HFF-Myc (cell line): Measurements from ENCODE around the gene GRID1.

Experiments used
- DNase-seq: peaks from one replicate; pipeline ENCODE4 v3.0.0-alpha.2; 2011; ENCODE audit warnings: low read depth; ENCODE audit errors: extremely low read depth
- H3K4me3 ChIP-seq: replicated peaks from 2 replicates; pipeline ENCODE4 v1.5.1; 2011; ENCODE audit warnings: low read depth, mild to moderate bottlenecking, control low read depth, low read length
- TF ChIP-seq, protein P1 (sequence below): IDR thresholded peaks from 2 replicates; pipeline ENCODE4 v1.5.1; 2012; ENCODE audit warnings: mild to moderate bottlenecking, low read depth, low read length, control low read depth; ENCODE audit errors: missing control alignments

GRID1 gene

DNA sequence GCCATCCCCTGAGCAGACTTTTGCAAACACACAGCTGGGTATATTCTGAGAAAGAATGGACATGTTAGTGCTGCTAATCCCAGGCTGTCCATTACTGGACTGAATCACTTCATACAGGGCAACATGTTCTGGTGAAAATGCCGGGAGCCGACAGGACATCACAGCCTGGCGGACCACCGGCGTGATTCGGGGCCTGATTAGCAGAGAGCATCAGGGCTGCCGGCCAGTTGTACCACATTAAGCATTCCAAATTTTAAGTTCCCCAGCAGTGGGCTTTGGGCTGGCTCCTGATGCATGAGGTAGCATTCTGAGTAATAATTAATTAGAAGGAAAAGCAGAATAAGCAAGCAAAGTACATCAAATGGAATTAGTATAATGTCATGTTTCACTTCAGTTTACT, 229.0 kb downstream of the GRID1 start:
- H3K4me3 ChIP-seq, result no peak overlapping the region
- TF ChIP-seq, protein P1, sequence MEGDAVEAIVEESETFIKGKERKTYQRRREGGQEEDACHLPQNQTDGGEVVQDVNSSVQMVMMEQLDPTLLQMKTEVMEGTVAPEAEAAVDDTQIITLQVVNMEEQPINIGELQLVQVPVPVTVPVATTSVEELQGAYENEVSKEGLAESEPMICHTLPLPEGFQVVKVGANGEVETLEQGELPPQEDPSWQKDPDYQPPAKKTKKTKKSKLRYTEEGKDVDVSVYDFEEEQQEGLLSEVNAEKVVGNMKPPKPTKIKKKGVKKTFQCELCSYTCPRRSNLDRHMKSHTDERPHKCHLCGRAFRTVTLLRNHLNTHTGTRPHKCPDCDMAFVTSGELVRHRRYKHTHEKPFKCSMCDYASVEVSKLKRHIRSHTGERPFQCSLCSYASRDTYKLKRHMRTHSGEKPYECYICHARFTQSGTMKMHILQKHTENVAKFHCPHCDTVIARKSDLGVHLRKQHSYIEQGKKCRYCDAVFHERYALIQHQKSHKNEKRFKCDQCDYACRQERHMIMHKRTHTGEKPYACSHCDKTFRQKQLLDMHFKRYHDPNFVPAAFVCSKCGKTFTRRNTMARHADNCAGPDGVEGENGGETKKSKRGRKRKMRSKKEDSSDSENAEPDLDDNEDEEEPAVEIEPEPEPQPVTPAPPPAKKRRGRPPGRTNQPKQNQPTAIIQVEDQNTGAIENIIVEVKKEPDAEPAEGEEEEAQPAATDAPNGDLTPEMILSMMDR, result no peak
- DNase-seq, result no peak

DNA sequence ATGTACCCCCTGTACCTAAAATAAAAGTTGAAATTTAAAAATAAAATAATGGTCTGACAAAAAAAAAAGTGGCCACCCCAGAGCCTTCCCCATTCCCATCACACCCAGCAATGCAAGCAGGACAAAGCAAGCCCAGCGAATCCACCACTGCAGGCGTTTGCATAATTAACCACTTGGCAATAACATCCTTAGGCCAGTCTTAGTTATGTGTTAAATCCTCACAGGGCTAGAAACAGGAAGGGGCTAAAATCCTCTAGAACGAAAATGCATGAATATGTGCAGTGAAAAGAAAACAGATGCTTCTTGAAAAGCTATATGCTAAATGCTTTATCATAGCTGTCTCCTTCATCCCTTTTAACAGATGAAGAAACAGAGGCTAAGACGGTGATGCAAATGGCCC, 229.7 kb downstream of the GRID1 start:
- DNase-seq, result no peak
- H3K4me3 ChIP-seq, result no peak overlapping the region
- TF ChIP-seq, protein P1, result no peak

DNA sequence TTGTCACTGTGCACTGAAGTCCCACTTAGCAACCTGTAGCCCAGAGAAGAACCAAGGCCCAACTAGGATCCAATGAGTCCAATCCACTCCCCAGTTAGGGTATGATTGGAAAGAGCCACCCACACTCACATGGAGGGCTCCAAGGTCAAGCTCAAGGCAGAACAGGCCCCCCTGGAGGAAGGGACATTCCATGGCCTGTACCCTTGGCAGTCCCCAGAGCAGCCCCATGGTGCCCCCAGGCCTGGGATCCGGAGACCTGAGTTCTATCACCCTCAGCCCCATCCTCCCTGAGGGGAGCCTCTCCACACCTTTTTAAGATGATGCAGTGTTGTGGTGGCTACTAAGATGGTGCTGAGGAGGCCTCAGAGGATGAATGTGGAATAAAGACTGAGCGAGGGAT, 231.4 kb downstream of the GRID1 start:
- no peak for DNase-seq
- H3K4me3 ChIP-seq, result no peak overlapping the region

DNA sequence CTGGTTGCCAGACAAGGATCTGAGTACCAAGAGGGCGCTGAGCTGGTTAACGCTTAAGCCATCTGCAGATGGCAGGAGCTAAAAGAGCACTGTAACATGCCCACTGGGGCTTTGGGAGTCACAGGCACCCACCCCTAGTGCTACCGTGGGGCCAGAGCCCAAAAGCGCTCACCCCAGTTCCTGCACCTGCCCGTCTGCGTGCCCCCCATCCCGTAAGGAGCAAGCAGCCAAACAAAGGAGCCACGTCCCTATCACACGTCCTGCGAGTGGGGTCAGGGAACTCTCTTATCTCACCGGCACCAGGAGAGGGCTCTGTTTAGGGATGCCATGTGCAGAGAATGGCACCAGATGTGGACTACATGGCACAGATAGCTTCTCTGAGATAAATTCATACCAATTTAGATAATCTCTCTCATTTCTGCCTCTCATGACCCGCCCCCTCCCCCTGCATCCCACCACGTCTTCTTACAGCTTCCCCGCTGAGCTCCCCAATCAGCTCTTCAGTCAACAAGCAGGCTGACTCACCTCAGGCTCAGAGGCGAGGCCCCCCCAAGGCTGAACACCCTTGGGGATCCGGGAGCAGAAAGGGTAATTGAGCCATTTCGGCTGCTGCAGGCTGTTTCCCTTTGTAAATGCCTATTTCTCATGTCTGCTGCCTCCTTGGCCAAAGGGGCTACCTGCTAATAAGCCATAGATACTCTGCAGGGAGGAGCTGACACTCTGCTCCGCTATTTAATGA, 235.7 kb downstream of the GRID1 start:
- no peak overlapping the region for H3K4me3 ChIP-seq
- TF ChIP-seq, protein P1, result no peak
- DNase-seq, result no peak

More for the DNA sequence above, 231.4 kb downstream of the GRID1 start:
- TF ChIP-seq, protein P1, result no peak

DNA sequence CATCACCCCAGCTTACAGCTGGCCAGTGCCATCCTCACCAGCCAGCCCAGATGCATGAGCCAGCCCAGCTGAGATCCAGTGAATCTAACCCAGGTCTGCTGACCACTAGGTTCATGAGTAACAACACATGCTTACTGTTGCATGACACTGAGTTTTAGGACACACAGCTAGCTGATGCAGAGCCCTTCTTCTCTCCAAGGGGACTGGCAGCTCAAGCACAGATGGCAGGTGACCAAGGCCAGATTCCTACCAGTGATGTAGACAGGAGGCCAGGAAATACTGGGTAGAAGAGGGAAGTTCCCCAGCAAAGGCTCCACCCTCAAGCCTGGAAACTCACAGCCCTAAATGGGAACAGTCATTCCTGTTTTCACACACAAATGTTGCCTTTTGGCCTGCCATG, 236.6 kb downstream of the GRID1 start:
- no peak overlapping the region for H3K4me3 ChIP-seq
- TF ChIP-seq, protein P1, result no peak
- DNase-seq, result no peak

DNA sequence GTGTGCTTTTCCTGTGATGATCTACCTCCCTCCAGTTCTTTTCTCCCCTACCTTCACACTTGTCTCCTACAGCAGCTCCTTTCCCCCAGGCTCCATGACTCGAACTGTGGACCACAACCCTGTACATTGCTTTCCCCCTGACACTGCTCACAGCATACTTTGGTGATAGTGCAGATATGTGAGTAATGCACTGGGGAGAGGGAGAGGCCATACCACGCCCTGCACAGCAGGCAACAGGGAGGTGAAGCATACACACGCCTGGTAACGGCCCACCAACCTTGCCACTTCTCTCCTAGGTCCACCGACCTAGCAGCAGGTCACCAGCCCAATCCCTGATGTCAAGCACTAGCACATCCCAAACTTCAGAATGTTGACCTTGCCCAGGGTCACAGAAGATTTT, 238.2 kb downstream of the GRID1 start:
- DNase-seq, result no peak
- TF ChIP-seq, protein P1, result no peak
- no peak overlapping the region for H3K4me3 ChIP-seq

DNA sequence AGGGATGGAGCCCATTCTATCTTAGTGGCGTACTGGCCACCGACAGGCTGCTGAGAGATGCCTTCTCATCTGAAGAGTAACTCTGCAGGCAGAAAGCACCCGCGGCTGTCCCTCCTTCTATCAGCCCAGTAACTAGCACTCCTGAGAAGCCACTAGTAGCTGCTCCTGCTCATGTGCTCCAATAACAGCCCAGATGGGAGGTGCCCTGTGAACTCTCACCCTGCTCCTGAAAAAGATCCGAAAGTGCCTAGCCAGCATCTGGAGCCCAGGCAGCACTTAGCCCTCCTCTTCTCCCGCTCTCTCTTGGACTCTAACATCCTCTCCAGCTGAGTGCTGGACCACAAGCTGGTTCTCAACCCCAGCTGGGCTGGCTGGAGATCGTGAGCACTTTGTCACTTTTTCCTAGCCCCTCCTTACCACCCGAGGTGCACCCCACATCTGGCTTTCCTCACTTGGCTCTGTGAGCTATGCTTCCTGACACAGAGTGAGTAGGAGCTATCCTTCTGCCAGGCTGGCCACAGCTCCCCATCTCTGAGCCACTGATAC, 239.2 kb downstream of the GRID1 start:
- no peak overlapping the region for H3K4me3 ChIP-seq

More for the DNA sequence above, 239.2 kb downstream of the GRID1 start:
- DNase-seq, result no peak
- TF ChIP-seq, protein P1, result no peak
